Upper lobe of left lung (tissue), 6 donors: ENCODE measurements around the gene PGBD5. TPM values are rescaled to one million over a fixed set of nuclear protein-coding genes. Genes with fewer than 3 reads are reported as not detected.

Source experiments
- ATAC-seq, 2 donors: fragments of 200-7000 bp; cut with Tn5 transposase; one replicate each; pipeline ENCODE4 v1.9.1; 2022; ENCODE audit warnings: mild to moderate bottlenecking in 2 of 2, moderate library complexity in 2 of 2; ENCODE audit not compliant: low FRiP score in 2 of 2
- DNase-seq, 2 donors: peaks; one replicate each; pipeline ENCODE4 v3.0.0-alpha.2; 2019 to 2020
- H3K27ac ChIP-seq, 4 donors: fragments of 200-600 bp; sonication (generic); one replicate each; pipeline ENCODE4 v1.5.1; 2016 to 2019
- H3K27me3 ChIP-seq, 4 donors: fragments of 200-600 bp; sonication (generic); one replicate each; pipeline ENCODE4 v1.5.1; 2017 to 2019
- H3K36me3 ChIP-seq, 4 donors: fragments of 200-600 bp; sonication (generic); one replicate each; pipeline ENCODE4 v1.5.1; 2016 to 2019
- H3K4me1 ChIP-seq, 4 donors: fragments of 200-600 bp; sonication (generic); one replicate each; pipeline ENCODE4 v1.5.1; 2018 to 2019
- H3K4me3 ChIP-seq, 4 donors: fragments of 200-600 bp; sonication (generic); one replicate each; pipeline ENCODE4 v1.5.1; 2017 to 2019; ENCODE audit warnings: mild to moderate bottlenecking in 2 of 4, moderate library complexity in 1 of 4
- H3K9me3 ChIP-seq, 4 donors: fragments of 200-600 bp; sonication (generic); one replicate each; pipeline ENCODE4 v1.5.1; 2018 to 2019
- CTCF ChIP-seq, 6 experiments: fragments of 450-650 bp in 4 of 6; fragments of 200-600 bp in 2 of 6; sonication (generic) in 2 of 6; IDR thresholded peaks; one replicate each; pipeline ENCODE4 v1.5.1; 2016 to 2019; ENCODE audit warnings: antibody characterized with exemption in 6 of 6
- EP300 ChIP-seq, 4 donors: sonication (generic); formaldehyde crosslinking; IDR thresholded peaks; one replicate each; pipeline ENCODE4 v1.5.1; 2017; ENCODE audit warnings: antibody characterized with exemption in 4 of 4, control low read depth in 2 of 4
- POLR2A ChIP-seq, 4 donors: fragments of 450-650 bp; IDR thresholded peaks; one replicate each; pipeline ENCODE4 v1.5.1; 2016 to 2017; ENCODE audit warnings: antibody characterized with exemption in 4 of 4, mild to moderate bottlenecking in 2 of 4
- POLR2AphosphoS5 ChIP-seq, 2 donors: sonication (generic); formaldehyde crosslinking; IDR thresholded peaks; one replicate each; pipeline ENCODE4 v1.5.1; 2017; ENCODE audit warnings: antibody characterized with exemption in 2 of 2
- WGBS, 2 donors: methylation state at CpG; one replicate each; pipeline ENCODE4 v1.1.5; 2017 to 2018; 5-methylcytosine and 5-hydroxymethylcytosine counted together
- total RNA-seq, 6 donors: library from RNA; depleted of rRNA in 4 of 6; stranded (reverse); fragments of >200 nt in 4 of 6; gene quantifications; one replicate each; pipeline versions ENCODE4 v1.1.0 to v1.2.1, GENCODE V29; 2016 to 2021
- donor health status: DM: no; HTN: no; CAD: no; lungs with moderate emphysema.
- donor health status: DM: no; HTN: yes; CAD: no; lungs with severe emphysema.

The PGBD5 gene
- total RNA-seq, 6 donors from 2014 or later, result 0.78 to 5.0 (median 3.9) TPM

- no peak overlapping the region for H3K27ac ChIP-seq
- H3K36me3 ChIP-seq, result no peaks in the 10 kb centered on the region
- H3K4me1 ChIP-seq, result peaks cover 0 to 5% (median 1%) of the 10 kb centered on the region in 4 donors
- no peak overlapping the region for H3K4me3 ChIP-seq
- ATAC-seq (no peak), DNase-seq (no peak)
- WGBS, 2 donors, result 89 to 92% methylated on average over 15 of the region's 15 CpGs
- H3K9me3 ChIP-seq, result no peaks in the 10 kb centered on the region
- H3K27me3 ChIP-seq, result no peaks in the 10 kb centered on the region
- TF ChIP-seq EP300 (IDR thresholded peaks at IDR 0.05), result no peak
- TF ChIP-seq POLR2A (IDR thresholded peaks at IDR 0.05), result no peak
- no peak for TF ChIP-seq POLR2AphosphoS5 (IDR thresholded peaks at IDR 0.05)
These were observed 116.4 kb downstream of the PGBD5 start for GRCh38 chr1:230309646-230310177.

GRCh38 chr1:230308821-230309220 is 117.3 kb downstream of the PGBD5 start:
- peaks cover 0 to 8% (median 2%) of the 10 kb centered on the region in 4 donors for H3K4me1 ChIP-seq
- DNase-seq, result peak in 1 of 2 donors; percentile 58
- no peak overlapping the region for H3K27ac ChIP-seq
- no peak for ATAC-seq
- no peak overlapping the region for H3K4me3 ChIP-seq
- H3K36me3 ChIP-seq, result no peaks in the 10 kb centered on the region
- WGBS, 2 donors, result 96% methylated on average over 13 to 17 of the region's 17 CpGs
- TF ChIP-seq POLR2A (IDR thresholded peaks at IDR 0.05) (no peak), POLR2AphosphoS5 (IDR thresholded peaks at IDR 0.05) (no peak), CTCF (IDR thresholded peaks at IDR 0.05) (no peak), EP300 (IDR thresholded peaks at IDR 0.05) (no peak)
- H3K9me3 ChIP-seq, result no peaks in the 10 kb centered on the region
- no peaks in the 10 kb centered on the region for H3K27me3 ChIP-seq

- peak; percentile 77 to 90 for DNase-seq
- 67 to 72% methylated on average over 4 to 8 of the region's 8 CpGs for WGBS, 2 donors
- no peaks in the 10 kb centered on the region for H3K9me3 ChIP-seq
- TF ChIP-seq POLR2A (IDR thresholded peaks at IDR 0.05), result no peak
- TF ChIP-seq POLR2AphosphoS5 (IDR thresholded peaks at IDR 0.05), result peak in 1 of 2 donors; percentile 19
- no peaks in the 10 kb centered on the region for H3K27me3 ChIP-seq
- H3K36me3 ChIP-seq, result no peaks in the 10 kb centered on the region
- H3K4me1 ChIP-seq, result peaks cover 2 to 8% (median 3%) of the 10 kb centered on the region in 4 donors
- peak in 1 of 2 donors; percentile 31 for ATAC-seq
- H3K27ac ChIP-seq, result no peak overlapping the region
- no peak overlapping the region for H3K4me3 ChIP-seq
These were observed 118.1 kb downstream of the PGBD5 start for GRCh38 chr1:230308039-230308438.

GRCh38 chr1:230307213-230307612 is 118.9 kb downstream of the PGBD5 start:
- Histone ChIP-seq H3K27ac (no peak overlapping the region), H3K4me1 (peaks cover 2 to 8% (median 3%) of the 10 kb centered on the region in 4 donors), H3K27me3 (no peaks in the 10 kb centered on the region), H3K9me3 (no peaks in the 10 kb centered on the region), H3K4me3 (no peak overlapping the region), H3K36me3 (no peaks in the 10 kb centered on the region)
- ATAC-seq (no peak), DNase-seq (no peak)
- no peak for TF ChIP-seq EP300 (IDR thresholded peaks at IDR 0.05)
- no peak for TF ChIP-seq POLR2A (IDR thresholded peaks at IDR 0.05)
- no peak for TF ChIP-seq CTCF (IDR thresholded peaks at IDR 0.05)
- no peak for TF ChIP-seq POLR2AphosphoS5 (IDR thresholded peaks at IDR 0.05)
- 43 to 59% methylated on average over 4 of the region's 4 CpGs for WGBS, 2 donors

GRCh38 chr1:230306169-230306568 is 120.0 kb downstream of the PGBD5 start:
- Histone ChIP-seq H3K4me3 (no peak overlapping the region), H3K9me3 (no peaks in the 10 kb centered on the region), H3K4me1 (peaks cover 2 to 8% (median 3%) of the 10 kb centered on the region in 4 donors), H3K27me3 (no peaks in the 10 kb centered on the region), H3K27ac (no peak overlapping the region), H3K36me3 (no peaks in the 10 kb centered on the region)
- 62 to 77% methylated on average over 4 of the region's 4 CpGs for WGBS, 2 donors
- ATAC-seq (no peak), DNase-seq (no peak)
- no peak for TF ChIP-seq CTCF (IDR thresholded peaks at IDR 0.05)
- TF ChIP-seq POLR2AphosphoS5 (IDR thresholded peaks at IDR 0.05), result no peak
- TF ChIP-seq POLR2A (IDR thresholded peaks at IDR 0.05), result no peak
- no peak for TF ChIP-seq EP300 (IDR thresholded peaks at IDR 0.05)

GRCh38 chr1:230303822-230304221 is 122.3 kb downstream of the PGBD5 start:
- no peak overlapping the region for H3K4me3 ChIP-seq
- 34 to 57% methylated on average over 6 of the region's 6 CpGs for WGBS, 2 donors
- no peaks in the 10 kb centered on the region for H3K27me3 ChIP-seq
- no peak overlapping the region for H3K27ac ChIP-seq
- no peak for DNase-seq
- H3K9me3 ChIP-seq, result no peaks in the 10 kb centered on the region
- TF ChIP-seq CTCF (IDR thresholded peaks at IDR 0.05) (no peak), EP300 (IDR thresholded peaks at IDR 0.05) (no peak), POLR2A (IDR thresholded peaks at IDR 0.05) (no peak), POLR2AphosphoS5 (IDR thresholded peaks at IDR 0.05) (no peak)
- H3K4me1 ChIP-seq, result peaks cover 0 to 4% (median 3%) of the 10 kb centered on the region in 4 donors
- no peaks in the 10 kb centered on the region for H3K36me3 ChIP-seq
- peak in 1 of 2 donors; percentile 52 for ATAC-seq
